Measurements from ENCODE around the gene ACACA.

ACACA gene

DNA sequence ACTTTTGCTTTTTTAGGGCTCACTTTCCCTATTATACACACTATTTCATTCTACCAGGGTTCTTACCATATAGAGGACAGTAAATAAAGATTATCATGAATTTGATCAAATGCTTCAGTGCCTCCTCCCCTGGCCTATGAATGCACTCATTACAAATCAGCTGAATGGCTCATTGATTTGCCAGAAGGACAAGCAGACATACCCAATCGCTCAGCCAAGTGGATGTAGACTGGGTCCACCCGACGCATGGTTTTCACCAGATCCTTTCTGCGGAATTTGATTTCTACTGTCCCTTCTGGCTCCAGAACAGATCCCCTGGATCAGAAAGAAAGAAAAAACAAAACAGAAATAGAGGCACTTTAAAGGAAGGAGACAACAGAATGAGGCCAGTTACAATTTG lies 295.3 kb downstream of the ACACA start:
- peaks cover 51% of the 10 kb centered on the region for H3K36me3 ChIP-seq (ENCODE audit: control insufficient read depth, insufficient read depth, low read length)

DNA sequence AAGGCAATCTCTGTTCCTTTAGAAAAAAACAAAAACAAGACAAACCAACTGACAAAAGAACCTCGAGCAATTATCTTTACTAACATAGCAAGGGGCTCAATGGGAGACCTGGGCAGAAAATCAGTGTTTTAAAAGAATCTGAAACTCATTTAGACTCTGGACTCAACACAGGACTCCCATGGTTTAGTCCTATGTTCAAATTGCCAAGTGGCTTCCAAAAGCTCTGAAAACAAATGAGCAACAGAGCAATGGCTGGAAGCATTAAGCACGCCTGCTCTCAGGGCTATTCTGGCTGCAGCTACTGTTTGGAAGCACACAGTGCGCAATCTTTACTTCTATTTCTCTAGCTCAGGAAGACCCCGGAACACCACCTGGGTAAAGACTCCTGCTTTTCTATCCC lies 295.9 kb downstream of the ACACA start:
- H3K27ac ChIP-seq (ENCODE audit: low read depth, low read length) = no peak overlapping the region
- no peaks in the 10 kb centered on the region for H3K27me3 ChIP-seq (ENCODE audit: control insufficient read depth, insufficient read depth, low read length)
- H3K9me3 ChIP-seq (ENCODE audit: control insufficient read depth, insufficient read depth, low read length) = no peaks in the 10 kb centered on the region
- H3K9ac ChIP-seq (ENCODE audit: low read depth, low read length) = no peak overlapping the region
- H3K4me1 ChIP-seq (ENCODE audit: control insufficient read depth, insufficient read depth, low read length) = peaks cover 23% of the 10 kb centered on the region
- H3K36me3 ChIP-seq (ENCODE audit: control insufficient read depth, insufficient read depth, low read length) = peaks cover 50% of the 10 kb centered on the region
- H3K4me3 ChIP-seq (ENCODE audit: low read depth, low read length) = no peak overlapping the region

More for the DNA sequence above, 295.3 kb downstream of the ACACA start:
- H3K9ac ChIP-seq (ENCODE audit: low read depth, low read length) = no peak overlapping the region
- no peak overlapping the region for H3K4me3 ChIP-seq (ENCODE audit: low read depth, low read length)
- H3K27ac ChIP-seq (ENCODE audit: low read depth, low read length) = no peak overlapping the region
- H3K27me3 ChIP-seq (ENCODE audit: control insufficient read depth, insufficient read depth, low read length) = no peaks in the 10 kb centered on the region
- H3K9me3 ChIP-seq (ENCODE audit: control insufficient read depth, insufficient read depth, low read length) = no peaks in the 10 kb centered on the region
- peaks cover 18% of the 10 kb centered on the region for H3K4me1 ChIP-seq (ENCODE audit: control insufficient read depth, insufficient read depth, low read length)

DNA sequence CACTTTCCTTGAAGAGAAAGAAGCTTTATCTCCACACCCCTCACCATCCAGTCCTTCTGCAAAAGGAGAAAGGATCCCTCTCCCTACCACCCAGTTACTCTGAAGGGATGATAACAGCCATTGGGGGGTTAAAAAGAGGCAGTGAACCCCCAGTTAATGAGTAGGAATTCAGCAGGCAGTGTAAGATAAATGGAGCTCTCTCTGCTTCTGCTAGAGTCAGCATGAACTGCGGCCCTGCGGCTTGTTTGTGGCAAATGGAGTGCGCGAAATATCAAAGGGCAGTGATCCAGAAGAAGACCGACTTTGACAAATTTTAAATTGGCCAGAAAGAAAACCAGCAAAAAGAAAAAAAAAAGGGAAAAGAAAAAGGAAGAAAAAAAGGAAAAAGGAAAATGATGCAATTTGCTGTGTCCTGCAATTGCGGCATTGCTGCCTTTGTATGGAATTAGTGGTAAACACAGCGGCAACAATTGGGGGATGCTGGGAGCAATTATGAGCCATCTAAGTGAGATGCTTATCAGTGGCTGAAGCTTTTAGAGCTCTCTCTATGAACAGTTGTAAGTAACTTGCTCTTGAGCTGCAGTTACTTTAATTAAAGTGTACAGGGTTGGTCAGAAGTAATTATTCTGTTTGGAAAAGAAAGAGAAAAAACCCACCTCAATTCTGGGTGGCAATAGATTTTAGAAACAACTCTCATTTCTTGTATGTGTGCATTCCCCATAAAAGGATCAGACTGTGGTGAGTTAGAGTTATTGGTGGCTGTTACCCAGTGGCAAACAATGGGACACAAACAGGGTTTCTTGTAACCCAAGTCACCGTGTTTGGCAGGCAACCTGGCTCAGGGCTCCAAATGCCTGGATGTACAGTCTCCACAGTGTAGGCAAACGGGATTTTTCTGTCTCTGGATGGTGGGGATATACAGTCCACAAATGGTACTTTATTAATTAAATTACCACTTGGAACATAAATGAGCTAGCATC lies 296.6 kb downstream of the ACACA start:
- Histone ChIP-seq H3K36me3 (ENCODE audit: control insufficient read depth, insufficient read depth, low read length) (peaks cover 47% of the 10 kb centered on the region), H3K9me3 (ENCODE audit: control insufficient read depth, insufficient read depth, low read length) (no peaks in the 10 kb centered on the region), H3K9ac (ENCODE audit: low read depth, low read length) (no peak overlapping the region), H3K4me3 (ENCODE audit: low read depth, low read length) (no peak overlapping the region), H3K27ac (ENCODE audit: low read depth, low read length) (no peak overlapping the region), H3K4me1 (ENCODE audit: control insufficient read depth, insufficient read depth, low read length) (peaks cover 29% of the 10 kb centered on the region), H3K27me3 (ENCODE audit: control insufficient read depth, insufficient read depth, low read length) (no peaks in the 10 kb centered on the region)

DNA sequence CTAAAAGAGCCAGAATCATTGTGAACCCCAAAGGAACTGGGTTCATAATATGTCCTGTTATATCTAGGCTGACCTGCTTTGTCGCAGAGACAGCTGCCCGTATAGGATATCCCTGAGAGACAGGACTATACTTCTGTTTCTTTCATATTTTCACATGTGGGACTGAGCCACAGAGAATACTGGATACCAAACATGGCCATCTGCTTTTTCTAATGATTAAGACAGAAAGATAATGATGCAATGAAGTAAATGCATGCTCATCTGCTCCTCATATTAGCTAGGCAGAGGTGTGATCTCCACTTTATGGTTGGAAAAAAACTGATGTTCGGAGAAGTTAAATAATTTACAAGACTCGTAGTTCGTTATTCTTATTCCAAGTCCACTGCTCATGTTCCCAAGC lies 297.5 kb downstream of the ACACA start:
- Histone ChIP-seq H3K4me1 (ENCODE audit: control insufficient read depth, insufficient read depth, low read length) (peaks cover 37% of the 10 kb centered on the region), H3K27ac (ENCODE audit: low read depth, low read length) (no peak overlapping the region), H3K9me3 (ENCODE audit: control insufficient read depth, insufficient read depth, low read length) (no peaks in the 10 kb centered on the region), H3K27me3 (ENCODE audit: control insufficient read depth, insufficient read depth, low read length) (no peaks in the 10 kb centered on the region), H3K36me3 (ENCODE audit: control insufficient read depth, insufficient read depth, low read length) (peaks cover 43% of the 10 kb centered on the region), H3K4me3 (ENCODE audit: low read depth, low read length) (no peak overlapping the region), H3K9ac (ENCODE audit: low read depth, low read length) (no peak overlapping the region)

DNA sequence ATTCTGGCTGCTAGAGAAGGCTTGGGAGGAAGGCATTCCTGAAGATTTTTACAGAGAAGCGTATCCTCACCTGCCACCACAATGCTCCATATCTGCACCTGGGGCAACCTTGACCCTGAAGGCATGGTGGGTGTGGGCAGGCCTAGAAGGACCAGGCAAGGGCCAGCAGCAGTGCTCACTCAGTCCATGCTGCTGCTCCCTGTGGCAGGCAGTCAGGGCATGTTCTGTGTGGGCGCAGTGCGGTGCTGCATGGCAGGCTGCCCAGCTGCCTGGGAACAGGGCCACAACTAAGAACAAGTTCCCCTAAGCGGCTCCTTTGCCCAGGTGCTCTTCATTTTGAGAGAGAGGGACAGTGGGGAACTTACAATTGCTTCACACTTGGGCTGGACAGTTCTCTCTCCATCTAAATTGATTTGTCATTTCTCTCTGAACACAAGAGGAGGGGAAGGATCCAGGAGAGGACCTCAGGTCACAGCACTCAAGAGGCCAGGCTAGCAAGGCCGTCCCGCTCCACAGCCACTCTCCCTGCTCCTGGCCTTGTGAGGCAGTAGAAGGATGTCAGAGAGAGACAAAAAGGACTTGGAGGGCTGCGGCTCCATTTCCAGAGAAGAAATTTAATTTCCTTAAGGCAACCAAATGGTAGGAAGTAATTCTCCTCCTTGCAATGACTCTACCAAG lies 299.1 kb downstream of the ACACA start:
- peaks cover 47% of the 10 kb centered on the region for H3K36me3 ChIP-seq (ENCODE audit: control insufficient read depth, insufficient read depth, low read length)
- H3K4me1 ChIP-seq (ENCODE audit: control insufficient read depth, insufficient read depth, low read length) = peaks cover 40% of the 10 kb centered on the region
- H3K9me3 ChIP-seq (ENCODE audit: control insufficient read depth, insufficient read depth, low read length) = no peaks in the 10 kb centered on the region
- H3K27ac ChIP-seq (ENCODE audit: low read depth, low read length) = peak overlapping the region; percentile 81
- H3K9ac ChIP-seq (ENCODE audit: low read depth, low read length) = no peak overlapping the region
- H3K27me3 ChIP-seq (ENCODE audit: control insufficient read depth, insufficient read depth, low read length) = no peaks in the 10 kb centered on the region
- H3K4me3 ChIP-seq (ENCODE audit: low read depth, low read length) = no peak overlapping the region

DNA sequence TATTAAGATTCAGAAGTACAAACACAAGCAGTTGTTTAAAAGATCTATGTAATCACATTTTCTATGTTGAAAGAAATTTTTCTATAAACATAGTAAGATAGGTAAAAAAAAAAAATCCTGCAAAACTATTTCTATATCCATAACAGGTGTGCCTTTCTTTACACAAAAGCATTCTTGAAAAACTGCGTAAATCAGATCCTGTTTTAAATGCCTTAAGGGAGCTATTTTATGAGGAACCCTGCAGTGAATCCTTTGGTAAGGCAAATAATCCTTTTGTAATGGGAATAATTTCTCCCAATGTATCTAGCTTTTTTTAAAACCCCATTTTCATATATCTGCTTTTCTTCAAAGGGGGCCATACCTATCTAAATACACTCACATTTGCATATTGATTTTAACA lies 300.6 kb downstream of the ACACA start:
- peak overlapping the region; percentile 4; the same call in 1 of the 2 replicates for H3K4me3 ChIP-seq (ENCODE audit: low read depth, low read length)
- H3K36me3 ChIP-seq (ENCODE audit: control insufficient read depth, insufficient read depth, low read length) = peaks cover 36% of the 10 kb centered on the region
- H3K27ac ChIP-seq (ENCODE audit: low read depth, low read length) = peak overlapping the region; percentile 81
- peaks cover 48% of the 10 kb centered on the region for H3K4me1 ChIP-seq (ENCODE audit: control insufficient read depth, insufficient read depth, low read length)
- H3K9me3 ChIP-seq (ENCODE audit: control insufficient read depth, insufficient read depth, low read length) = no peaks in the 10 kb centered on the region
- no peak overlapping the region; the same call in 1 of the 2 replicates for H3K9ac ChIP-seq (ENCODE audit: low read depth, low read length)
- H3K27me3 ChIP-seq (ENCODE audit: control insufficient read depth, insufficient read depth, low read length) = no peaks in the 10 kb centered on the region

DNA sequence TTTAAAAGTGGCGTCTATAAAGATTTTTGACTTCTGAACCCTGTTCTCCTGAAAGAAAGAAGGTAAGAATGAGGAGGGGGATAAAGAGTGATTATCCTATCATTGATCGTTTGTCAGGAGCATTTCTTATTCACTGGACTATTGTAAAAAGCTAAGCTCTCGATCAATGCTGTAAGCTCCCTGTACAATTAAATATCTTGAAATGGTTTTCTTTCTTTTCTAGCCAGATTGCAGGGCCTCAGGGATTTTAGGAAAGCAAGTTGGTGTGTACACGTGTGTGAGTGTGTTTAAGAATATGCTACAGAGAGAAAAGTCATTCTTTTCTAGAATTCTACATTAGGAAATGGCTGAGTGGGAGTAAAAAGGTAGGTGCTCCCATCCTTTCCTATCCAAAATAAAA lies 303.4 kb downstream of the ACACA start:
- no peaks in the 10 kb centered on the region for H3K27me3 ChIP-seq (ENCODE audit: control insufficient read depth, insufficient read depth, low read length)
- no peak overlapping the region for H3K27ac ChIP-seq (ENCODE audit: low read depth, low read length)
- H3K36me3 ChIP-seq (ENCODE audit: control insufficient read depth, insufficient read depth, low read length) = peaks cover 14% of the 10 kb centered on the region; the same call in 1 of the 2 replicates
- H3K4me1 ChIP-seq (ENCODE audit: control insufficient read depth, insufficient read depth, low read length) = peaks cover 51% of the 10 kb centered on the region
- no peak overlapping the region for H3K4me3 ChIP-seq (ENCODE audit: low read depth, low read length)
- H3K9me3 ChIP-seq (ENCODE audit: control insufficient read depth, insufficient read depth, low read length) = no peaks in the 10 kb centered on the region
- H3K9ac ChIP-seq (ENCODE audit: low read depth, low read length) = no peak overlapping the region

DNA sequence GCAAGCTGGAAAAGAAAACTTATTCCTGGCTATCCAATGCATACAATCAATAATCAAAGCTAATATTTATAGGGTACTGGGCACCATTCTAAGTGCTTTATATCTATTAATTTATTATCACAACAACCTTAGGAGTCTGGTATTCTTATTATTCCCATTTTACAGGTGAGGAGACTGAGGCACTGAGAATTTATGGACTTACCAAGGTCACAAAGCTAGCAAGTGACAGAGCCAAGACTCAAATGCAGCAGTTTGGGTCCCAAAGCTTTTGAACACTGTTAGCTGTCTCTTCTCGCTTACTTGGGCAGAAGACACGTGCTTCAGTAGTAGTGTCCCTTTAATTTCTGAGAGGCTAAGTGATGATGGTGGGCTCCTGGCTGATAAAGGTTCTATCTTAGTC lies 305.3 kb downstream of the ACACA start:
- Histone ChIP-seq H3K9me3 (ENCODE audit: control insufficient read depth, insufficient read depth, low read length) (no peaks in the 10 kb centered on the region), H3K9ac (ENCODE audit: low read depth, low read length) (no peak overlapping the region), H3K27ac (ENCODE audit: low read depth, low read length) (no peak overlapping the region), H3K4me3 (ENCODE audit: low read depth, low read length) (no peak overlapping the region), H3K27me3 (ENCODE audit: control insufficient read depth, insufficient read depth, low read length) (no peaks in the 10 kb centered on the region), H3K36me3 (ENCODE audit: control insufficient read depth, insufficient read depth, low read length) (peaks cover 33% of the 10 kb centered on the region), H3K4me1 (ENCODE audit: control insufficient read depth, insufficient read depth, low read length) (peaks cover 34% of the 10 kb centered on the region)

DNA sequence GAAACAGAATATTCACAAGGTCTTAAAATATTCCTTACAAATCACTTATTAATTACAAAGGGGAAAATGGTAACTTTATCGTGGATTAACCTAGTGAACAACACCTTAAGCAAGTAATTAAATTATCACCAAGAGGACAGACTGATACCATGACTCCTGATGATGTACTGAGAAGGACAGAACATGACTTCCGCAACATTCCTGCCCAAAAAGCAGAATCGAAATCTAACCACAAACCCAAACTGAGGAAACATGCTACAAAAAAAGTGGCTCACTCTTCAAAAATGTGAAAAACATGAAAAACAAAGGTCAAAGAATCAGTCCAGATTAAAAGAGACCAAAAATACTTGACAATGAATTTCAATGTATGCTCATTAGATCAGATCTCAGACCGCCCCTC lies 306.4 kb downstream of the ACACA start:
- H3K4me1 ChIP-seq (ENCODE audit: control insufficient read depth, insufficient read depth, low read length) = peaks cover 25% of the 10 kb centered on the region
- no peak overlapping the region for H3K4me3 ChIP-seq (ENCODE audit: low read depth, low read length)
- H3K36me3 ChIP-seq (ENCODE audit: control insufficient read depth, insufficient read depth, low read length) = peaks cover 44% of the 10 kb centered on the region
- no peaks in the 10 kb centered on the region for H3K27me3 ChIP-seq (ENCODE audit: control insufficient read depth, insufficient read depth, low read length)
- no peaks in the 10 kb centered on the region for H3K9me3 ChIP-seq (ENCODE audit: control insufficient read depth, insufficient read depth, low read length)
- no peak overlapping the region for H3K9ac ChIP-seq (ENCODE audit: low read depth, low read length)
- no peak overlapping the region for H3K27ac ChIP-seq (ENCODE audit: low read depth, low read length)

DNA sequence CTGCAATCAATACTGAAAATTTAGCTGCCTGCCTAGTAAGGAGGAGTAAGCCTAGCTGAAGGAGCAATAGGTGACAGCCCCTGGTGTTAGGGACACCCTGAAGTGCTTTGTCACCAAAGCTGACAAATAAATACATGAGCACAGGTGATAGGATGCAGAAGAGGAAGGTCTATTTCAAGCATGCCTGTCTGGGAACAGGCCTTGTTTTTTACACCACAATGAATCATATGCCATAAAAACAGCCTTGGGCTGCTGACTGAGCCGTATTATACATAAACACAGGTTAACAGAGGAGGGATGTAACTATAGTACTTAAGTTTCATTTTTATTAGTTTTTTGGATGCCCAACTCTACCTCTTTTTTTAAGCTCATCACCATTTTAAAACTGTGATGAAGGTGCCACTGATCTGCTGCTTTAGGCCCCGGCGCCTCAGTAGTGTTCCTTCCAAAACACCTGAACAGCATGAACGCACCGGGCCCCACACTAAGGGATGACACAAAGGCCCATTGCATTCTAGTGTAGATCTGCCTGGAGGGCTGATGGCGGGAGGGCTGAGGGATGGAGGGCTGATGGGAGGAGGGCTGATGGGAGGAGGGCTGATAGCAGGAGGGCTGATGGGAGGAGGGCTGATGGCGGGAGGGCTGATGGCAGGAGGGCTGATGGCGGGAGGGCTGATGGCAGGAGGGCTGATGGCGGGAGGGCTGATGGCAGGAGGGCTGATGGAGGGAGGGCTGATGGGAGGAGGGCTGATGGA lies 307.5 kb downstream of the ACACA start:
- Histone ChIP-seq H3K36me3 (ENCODE audit: control insufficient read depth, insufficient read depth, low read length) (peaks cover 55% of the 10 kb centered on the region), H3K9ac (ENCODE audit: low read depth, low read length) (no peak overlapping the region), H3K4me3 (ENCODE audit: low read depth, low read length) (no peak overlapping the region), H3K9me3 (ENCODE audit: control insufficient read depth, insufficient read depth, low read length) (no peaks in the 10 kb centered on the region), H3K27me3 (ENCODE audit: control insufficient read depth, insufficient read depth, low read length) (no peaks in the 10 kb centered on the region), H3K4me1 (ENCODE audit: control insufficient read depth, insufficient read depth, low read length) (peaks cover 14% of the 10 kb centered on the region), H3K27ac (ENCODE audit: low read depth, low read length) (no peak overlapping the region)

All from HUES48 (cell line).